Cerebellar nuclear complex (tissue), 1 donor: ENCODE measurements around the gene SIAH3.
"Not testable (repeated sequence)": the region's sequence is repeated elsewhere in the genome, so short reads cannot be mapped to it uniquely, and the experiment has no call there.

Source experiments
- DNase-seq, 2 experiments: peaks; one replicate each; lab custom pipeline; 2025; lab: John Stamatoyannopoulos, UW

SIAH3 gene, protein sequence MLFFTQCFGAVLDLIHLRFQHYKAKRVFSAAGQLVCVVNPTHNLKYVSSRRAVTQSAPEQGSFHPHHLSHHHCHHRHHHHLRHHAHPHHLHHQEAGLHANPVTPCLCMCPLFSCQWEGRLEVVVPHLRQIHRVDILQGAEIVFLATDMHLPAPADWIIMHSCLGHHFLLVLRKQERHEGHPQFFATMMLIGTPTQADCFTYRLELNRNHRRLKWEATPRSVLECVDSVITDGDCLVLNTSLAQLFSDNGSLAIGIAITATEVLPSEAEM

DNA sequence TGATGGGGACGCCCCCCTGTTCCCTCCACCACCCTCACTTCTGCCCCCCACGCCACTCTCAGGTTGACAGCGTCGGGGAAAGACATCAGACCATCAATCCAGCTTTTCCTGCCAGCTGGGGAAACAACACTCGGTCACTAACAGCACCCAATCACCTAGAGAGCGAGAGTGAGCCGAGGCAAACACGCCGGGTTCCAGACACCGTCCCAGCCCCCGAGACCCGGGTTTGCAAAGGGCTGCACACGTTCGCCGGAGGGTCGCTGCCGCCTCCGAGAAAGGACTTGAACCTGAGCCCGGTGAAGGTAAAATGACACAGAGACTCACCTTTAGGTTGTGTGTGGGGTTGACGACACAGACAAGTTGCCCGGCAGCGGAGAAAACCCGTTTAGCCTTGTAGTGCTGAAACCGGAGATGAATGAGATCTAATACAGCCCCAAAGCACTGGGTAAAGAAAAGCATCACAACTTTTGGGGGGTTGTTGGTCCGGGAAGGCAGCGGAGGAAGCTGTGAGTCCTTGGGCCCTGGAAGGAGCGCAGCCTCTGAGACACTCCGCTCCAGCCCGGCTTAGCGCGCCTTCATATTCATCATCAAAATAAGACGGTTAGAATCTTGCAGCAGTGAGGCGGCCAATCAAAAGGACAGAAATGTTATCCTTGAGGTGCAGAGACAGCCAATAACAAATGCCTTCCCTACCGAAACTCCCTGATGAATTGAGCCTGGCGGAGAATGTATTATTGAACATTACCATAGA is at the start of gene SIAH3:
SIAH3 (minus strand) TSS at position 583 of the 751 bp plus-strand sequence; CDS start at position 459, 124 bp downstream.
- DNase-seq, result no peak

DNA sequence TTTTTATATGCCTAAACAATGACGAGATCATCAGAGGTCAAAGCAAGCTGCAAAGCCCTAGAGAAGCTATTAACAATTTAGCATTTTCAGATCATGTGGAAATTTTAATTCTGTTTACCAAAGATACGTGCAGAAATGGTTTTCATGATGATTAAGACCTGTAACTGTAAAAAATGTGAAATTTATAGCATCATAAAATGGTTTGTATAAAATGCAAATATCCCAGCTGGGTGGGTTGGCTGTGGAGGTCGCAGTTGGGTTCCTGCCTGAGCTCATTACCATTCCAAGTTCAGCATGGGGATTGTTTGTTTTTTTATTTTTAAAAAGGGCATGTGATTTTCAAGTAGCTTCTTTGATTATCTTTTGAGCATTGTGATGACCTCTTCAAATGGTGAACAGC is 47.9 kb upstream of the SIAH3 start:
- DNase-seq, result no peak

DNA sequence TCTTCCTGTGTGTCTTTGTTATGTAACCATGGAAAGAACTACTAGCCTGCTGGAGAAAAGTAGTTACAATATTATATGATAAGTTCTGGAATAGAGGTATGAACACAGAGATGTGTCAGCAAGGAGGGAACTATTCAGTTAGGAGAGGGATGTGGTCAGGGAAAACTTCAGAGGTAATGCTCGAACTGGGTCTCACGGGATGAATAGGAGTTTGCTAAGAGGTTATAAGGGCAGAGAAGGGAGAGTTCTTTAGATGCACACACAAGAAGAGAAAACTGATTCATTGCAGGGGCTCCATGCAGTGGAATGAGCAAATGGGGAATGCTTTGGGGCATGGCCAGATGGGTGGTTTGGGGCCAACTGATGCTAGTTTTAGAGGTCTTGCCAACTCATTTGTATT is 46.0 kb upstream of the SIAH3 start:
- DNase-seq, result no peak

DNA sequence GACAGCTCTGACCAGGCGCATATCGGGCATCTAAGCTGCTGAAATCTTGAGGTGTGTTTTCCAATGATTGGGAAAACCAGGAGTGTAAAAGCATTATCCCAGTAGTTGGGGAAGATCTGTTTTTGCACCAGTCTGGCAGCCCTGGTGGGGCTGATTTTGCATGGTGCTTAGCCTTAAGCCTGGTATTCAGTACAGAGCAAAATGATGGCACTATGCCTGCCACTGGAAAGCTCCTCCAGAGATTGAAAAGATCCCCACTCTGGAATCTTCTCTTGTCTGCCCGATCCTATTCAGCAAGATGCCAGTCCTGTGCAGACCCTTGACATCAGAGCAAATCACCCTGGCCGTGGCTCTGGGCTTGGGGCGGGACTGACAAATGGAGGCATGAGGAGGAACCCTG is 44.7 kb upstream of the SIAH3 start:
- DNase-seq, result no peak

DNA sequence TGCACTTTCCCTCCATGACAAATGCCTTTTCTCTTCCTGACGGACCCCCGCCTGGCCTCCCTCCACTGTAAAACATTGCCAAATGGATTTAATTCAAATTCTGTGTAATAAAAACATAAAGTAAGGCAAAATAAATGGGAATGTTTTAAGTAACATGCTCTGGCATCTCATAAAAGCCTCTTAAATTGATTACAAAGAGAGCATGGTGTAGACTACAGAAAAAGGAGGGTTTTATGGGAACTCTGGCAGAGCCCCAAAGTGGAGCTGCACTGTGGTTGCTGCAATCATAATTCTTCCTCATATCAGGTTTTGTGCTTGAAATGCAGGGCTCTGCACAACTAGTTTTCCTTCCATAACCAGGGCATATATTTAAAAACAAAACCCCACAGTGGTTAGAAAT is 44.3 kb upstream of the SIAH3 start:
- no peak for DNase-seq

DNA sequence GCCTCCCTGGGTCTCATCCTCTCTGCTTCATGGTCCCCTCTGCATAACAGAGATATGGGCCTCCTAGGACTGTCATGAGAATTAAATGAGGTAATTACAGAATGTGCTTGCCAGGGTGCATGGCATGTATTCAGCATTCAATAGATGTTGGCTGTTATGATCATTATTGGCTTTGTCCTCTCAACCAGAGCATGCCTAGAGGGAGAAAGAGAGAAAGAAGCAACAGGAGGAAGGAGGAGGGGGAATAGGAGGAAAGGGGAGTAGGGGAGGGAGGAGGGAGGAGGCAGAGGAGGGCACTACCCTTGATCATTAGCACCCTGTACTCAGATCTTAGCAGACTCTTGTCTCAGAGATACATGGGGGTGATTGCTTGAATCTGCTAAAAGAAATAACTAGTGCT is 41.0 kb upstream of the SIAH3 start:
- no peak for DNase-seq

DNA sequence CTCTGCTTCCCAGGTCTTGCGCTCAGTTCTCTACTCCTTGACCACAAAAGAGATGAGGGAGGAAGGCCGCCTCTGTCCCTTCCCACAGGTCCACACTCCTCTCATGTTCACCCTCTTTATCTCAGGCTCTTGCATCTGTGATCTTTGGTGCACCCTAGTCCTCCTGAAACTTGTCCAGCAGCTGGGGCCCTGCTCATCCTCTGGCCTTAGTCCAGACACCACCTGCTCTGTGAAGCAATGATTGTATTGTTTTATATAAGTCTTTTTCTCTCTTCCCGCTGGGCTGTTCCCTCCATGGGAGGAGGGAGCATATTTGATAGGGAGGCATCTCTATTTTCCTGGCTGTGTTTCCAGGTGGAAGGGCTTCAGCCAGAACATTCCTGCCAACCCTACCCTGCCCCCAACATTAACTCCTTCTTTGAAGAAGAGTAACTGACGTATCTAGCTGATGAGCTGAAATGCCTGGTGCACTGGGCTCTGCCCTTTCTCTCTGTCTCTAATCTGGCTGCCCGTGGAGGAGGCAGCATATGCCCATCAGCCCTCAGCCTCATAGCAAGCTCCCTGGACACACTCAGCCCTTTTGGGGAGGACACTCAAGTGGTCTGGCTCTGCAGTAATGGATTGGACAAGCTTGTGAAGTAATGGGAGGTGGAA is 38.2 kb upstream of the SIAH3 start:
- DNase-seq, result no peak

DNA sequence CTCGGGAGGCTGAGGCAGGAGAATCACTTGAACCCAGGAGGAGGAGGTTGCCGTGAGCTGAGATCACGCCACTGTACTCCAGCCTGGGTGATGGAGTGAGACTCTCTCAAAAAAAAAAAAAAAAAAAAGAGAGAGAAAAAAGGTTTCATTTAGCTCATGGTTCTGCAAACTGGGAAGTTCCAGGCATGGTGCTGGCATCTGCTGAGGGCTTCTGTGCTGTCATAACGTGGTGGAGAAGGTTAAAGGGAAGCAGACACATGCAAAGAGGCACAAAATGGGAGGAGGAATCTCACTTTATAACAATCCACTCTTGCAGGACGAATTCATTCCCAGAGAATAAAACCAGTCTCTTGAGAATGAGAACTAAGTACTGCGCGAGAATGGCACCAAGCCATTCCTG is 34.9 kb upstream of the SIAH3 start:
- DNase-seq, result no peak

DNA sequence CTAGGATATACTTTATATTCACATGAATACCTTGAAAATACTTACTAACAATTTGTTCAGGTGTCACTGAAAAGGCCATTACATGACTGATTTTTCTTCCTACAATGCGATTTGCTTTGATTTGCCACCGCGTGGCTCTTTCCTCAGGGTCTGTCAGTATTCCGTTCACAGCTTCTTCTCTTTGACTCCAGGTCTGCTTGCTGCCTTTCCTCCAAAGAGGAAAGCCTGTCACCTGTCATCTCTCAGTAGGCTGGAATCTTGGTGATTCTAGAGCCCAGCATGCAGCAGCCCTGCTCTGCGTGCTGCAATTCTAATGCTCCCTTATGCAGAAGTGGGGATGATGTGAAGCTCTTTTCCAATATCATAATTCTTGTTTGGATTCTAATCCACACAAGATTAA is 33.6 kb upstream of the SIAH3 start:
- no peak for DNase-seq

DNA sequence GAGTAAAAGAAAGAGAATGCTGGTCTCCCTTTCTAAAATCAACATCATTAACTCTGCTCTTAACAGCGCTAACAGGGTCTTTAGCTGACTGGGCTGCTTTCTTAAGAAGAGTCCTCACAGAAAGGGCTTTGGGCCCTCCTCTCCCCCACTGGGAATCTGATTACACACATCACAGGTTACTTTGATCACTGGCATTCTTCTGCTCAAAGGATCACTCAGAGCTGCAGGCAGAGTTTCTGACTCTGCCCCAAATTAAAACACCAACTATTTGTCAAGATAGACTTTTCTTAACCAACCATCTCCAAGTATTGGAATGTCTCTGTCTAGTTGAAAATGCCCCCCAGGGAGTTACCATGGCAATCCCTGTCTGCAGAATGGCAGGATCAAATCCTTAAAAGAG is 31.1 kb upstream of the SIAH3 start:
- DNase-seq, result no peak

DNA sequence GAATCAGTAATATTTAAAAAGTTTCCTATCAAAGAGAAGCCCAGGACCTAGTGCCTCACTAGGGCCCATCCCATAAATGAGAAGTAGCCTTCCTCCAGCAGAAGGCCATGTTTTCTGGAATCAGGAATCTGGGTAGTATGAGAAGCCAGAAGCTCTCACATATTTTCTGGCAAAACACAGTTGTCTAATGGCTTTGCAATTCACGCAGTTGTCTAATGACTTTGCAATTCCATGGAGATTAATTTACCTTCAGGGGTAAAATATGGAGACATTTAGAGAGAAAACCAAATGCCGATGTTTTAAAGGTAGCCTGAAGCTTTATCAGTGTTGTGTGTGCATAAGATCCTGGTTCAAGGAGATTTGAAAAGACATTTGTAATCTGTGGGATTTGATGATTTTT is 29.8 kb upstream of the SIAH3 start:
- DNase-seq, result no peak

DNA sequence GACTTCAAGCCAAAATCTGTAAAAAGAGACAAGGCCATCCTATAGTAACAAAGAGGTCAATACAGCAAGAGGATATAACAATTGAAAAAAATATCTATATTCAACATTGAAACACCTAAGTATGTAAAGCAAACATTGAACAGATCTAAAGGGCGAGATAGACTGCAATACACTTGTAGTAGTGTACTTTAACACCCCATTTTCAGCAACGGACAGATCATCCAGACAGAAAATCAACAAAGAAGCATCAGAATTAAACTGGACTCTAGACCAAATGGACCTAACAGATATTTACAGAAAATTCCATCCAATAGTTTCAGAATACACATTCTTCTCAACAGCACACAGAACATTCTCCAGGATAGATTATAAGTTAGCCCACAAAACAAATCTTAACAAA is 28.7 kb upstream of the SIAH3 start:
- DNase-seq, result no peak

DNA sequence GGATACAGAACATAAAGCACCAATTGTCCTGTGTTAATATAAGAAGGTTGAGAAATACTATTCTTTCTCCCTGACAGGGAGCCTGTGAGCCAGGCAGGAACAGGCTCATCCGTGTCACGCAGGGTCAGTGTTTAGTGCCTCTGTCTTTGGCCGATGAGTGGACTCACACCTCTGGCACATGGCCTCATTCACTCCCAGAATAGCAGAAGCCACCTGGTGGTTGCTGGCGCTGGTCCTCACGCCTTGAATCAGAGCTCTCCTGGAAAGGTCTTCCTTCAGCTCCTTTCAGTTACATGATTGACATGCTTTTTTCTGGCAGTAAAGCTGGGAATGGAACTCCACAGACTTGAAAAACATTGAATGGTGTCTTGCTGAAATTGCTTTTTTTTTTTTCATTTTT is 28.1 kb upstream of the SIAH3 start:
- DNase-seq, result peak in 1 of 2 experiments; percentile 22

DNA sequence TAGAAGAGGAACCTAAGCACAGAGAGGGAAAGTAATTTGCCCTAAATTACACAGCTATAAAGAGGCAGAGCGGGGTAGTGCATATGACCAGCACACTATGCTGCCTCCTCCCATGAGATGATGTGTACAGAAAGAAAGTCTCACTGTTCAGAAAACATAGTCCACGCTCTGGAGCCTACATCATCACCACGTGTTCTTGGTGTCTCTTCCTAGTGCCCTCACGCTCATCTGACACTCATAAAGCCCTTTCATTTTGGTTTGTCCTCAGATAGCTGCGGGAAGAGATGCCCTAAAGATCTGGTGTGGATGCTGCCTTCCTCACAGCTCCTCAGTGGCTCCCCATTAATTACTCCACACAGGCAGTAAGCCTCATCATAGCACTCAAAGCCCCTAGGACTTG is 27.4 kb upstream of the SIAH3 start:
- no peak for DNase-seq

DNA sequence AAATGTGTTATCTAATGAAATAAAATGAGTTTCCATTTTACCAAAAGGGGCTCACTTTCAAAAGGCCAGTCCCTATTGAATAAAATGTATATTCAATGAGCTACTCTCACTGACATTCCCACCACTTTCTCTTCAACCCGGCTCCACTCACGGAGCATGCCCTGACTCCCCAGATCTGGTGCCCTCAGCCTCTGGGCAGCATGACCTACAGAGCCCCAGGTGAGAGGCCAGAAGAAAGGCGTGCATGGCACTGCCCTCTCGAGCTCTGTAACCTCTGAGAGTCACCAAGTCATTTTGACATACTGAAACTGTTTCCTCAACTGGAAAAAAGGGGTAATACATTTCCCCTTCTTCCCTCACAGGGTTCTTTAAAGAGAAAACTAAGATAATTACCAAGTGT is 25.2 kb upstream of the SIAH3 start:
- no peak for DNase-seq

DNA sequence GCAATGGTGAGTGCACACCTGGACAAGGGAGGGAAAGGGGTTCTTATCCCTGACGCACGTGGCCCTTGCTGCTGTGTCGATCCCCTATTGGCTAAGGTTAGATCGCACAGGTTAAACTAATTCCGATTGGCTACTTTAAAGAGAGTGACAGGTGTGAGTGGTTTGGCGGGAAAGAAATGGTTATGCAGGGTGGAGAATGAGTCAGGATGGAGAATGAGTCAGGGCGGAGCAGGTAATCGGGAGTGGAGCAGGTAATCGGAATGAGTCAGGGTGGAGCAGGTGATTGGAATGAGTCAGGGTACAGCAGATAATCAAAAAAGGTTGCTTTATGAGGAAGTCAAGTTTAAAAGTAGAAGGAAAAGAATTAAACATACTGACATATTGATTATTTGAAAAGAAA is 24.4 kb upstream of the SIAH3 start:
- DNase-seq, result no peak

DNA sequence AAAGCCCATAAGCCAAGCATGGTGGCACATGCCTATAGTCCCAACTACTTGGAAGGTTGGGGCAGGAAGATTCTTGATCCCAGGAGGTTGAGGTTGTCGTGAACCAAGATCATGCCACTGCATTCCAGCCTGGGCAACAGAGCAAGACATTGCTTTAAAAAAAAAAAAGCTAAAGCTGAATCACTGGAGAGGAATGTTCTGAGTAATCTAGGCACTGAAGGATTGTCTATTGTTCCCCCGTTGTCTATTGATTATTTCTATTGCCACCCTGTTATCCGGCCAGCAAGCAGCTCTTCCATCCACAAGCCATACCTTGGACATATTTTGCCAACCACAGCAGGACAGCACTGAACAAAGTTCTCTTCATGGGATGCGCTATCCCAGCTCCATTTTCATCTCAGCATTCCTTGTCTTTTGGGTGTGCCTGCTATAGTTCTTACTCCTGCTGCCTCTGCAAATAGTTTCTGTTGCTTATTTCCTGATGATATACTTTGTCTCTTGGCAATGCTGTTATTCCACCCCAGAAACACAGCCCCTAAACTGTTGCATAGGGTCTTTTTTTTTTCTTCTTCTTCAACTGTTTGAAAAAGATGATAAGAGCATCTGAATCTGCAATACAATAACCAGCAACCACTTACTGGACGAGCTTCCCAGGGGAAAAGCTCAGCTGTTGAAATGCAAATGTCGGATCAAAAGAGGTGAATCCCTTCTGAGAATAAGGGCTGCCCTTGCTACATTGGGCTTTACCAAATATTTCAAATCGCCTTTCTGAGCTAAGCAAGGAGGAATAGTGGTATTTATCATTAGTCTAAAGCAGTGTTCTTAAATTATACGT is 22.2 kb upstream of the SIAH3 start:
- DNase-seq, result no peak

DNA sequence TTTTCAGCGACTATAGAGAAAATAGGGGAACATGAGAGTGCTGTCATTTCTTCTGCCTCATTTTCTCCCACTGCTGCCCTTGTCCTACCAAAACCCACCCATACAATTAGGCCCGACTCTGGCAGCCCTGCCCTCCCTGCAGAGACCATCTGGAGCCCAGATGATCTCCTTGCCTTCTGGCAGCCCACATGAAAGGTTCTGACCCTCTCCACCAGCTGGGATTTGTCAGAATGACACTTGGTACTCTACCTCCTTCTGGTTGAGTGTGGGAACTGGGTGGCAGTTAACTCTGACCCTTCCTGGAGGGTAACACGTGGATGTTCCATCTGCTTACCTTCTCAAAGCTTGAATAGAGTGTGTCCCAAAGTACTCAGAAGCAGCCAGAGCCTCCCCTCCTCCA is 21.0 kb upstream of the SIAH3 start:
- no peak for DNase-seq

DNA sequence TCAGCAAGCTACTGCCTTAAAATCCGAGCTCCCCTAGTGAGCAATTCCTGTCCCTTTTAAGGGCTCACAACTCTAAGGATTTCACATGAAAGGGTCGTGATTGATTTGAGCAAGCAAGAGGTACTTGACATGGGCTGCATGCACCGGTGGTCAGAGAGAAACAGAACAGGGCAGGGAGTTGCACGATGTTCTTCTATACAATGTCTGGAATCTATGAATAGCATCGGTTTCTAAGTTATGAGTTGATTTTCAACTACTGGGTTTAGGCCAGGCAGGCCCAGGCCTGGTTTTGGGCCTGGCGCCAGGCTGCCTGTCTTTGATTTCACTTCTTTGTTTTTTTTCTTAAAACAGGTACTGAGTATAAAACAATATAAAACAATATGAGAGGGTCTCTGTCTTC is 19.6 kb upstream of the SIAH3 start:
- DNase-seq, result not testable (repeated sequence)

DNA sequence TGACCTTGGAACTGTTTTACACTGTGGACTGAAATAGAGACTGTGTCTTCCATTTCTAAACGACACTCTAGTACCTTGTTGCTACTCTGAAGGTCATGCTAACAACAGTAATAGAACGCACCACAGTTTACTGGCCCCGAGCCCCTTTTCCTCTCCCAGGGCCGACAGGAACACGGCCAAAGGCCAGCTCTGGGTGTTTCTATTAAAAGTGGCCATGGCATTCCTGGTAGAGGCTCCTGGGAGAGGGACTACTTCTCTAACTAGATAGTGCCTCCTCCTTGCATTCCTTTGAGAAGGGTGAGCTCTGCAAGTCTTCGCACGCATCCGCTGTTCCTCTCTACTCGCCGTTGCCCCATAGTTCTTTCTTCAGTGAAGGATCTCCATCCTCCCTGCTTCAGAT is 18.7 kb upstream of the SIAH3 start:
- DNase-seq, result no peak

DNA sequence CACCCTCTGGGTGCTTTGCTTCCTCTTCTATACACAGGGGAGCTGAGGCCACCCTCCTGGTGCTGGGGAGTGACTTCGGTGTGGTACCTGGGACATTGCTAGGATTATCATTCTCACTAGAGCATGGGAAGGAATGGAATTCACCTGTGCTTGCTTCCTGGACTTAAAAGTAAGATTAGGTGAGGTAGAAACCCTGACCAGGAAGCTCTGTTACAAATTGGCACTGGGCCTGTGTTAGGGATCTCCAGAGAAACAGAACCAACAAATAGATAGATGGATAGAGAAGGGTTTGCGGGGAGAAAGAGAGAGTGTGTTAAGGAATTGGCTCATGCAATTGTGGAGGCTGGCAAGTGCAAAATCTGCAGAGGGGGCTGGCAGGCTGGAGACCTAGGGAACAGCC is 13.9 kb upstream of the SIAH3 start:
- DNase-seq, result no peak
